ENCODE data around the gene FGF18. TPM values are rescaled to one million over a fixed set of nuclear protein-coding genes. Genes with fewer than 3 reads are reported as not detected.

The FGF18 gene
- total and polyA plus RNA-seq, 2 experiments from 2014 or later, result 0.56 to 0.86 TPM

GRCh38 chr5:171457208-171457981, 37.9 kb downstream of the FGF18 start:
- no peaks in the 10 kb centered on the region for H3K79me2 ChIP-seq (replicated peaks; ENCODE audit: insufficient read depth)
- Mint-ChIP-seq H3K36me3 (ENCODE audit: low read depth) (no peaks in the 10 kb centered on the region), H3K27ac (no peak overlapping the region), H3K4me1 (peaks cover 18% of the 10 kb centered on the region), H3K9me3 (no peaks in the 10 kb centered on the region), H3K4me3 (no peak overlapping the region), H3K27me3 (ENCODE audit: insufficient read depth, low read depth, poor library complexity) (peaks cover 13% of the 10 kb centered on the region)
- no peak for TF ChIP-seq STAT1 (IDR thresholded peaks at IDR 0.05; ENCODE audit: unreplicated experiment)
- no peak for TF ChIP-seq ZNF331 (CRISPR knock-in tag; IDR thresholded peaks at IDR 0.05; ENCODE audit: low read depth)
- no peak for TF ChIP-seq EZH2 (IDR thresholded peaks at IDR 0.05; ENCODE audit: low read depth, unreplicated experiment)
- no peak for TF ChIP-seq ZNF114 (CRISPR knock-in tag; IDR thresholded peaks at IDR 0.05)
- TF ChIP-seq CREB1 (CRISPR knock-in tag; IDR thresholded peaks at IDR 0.05; ENCODE audit: low read depth), result no peak
- TF ChIP-seq ETS1 (IDR thresholded peaks at IDR 0.05), result no peak
- H2AFZ ChIP-seq, result no peak overlapping the region
- no peaks in the 10 kb centered on the region for H3K27me3 ChIP-seq (ENCODE audit: insufficient read depth)
- no peaks in the 10 kb centered on the region for H3F3A ChIP-seq (replicated peaks; ENCODE audit: low read depth)
- DNase-seq (ENCODE audit: low spot score) (no peak), ATAC-seq (no peak)
- no peaks in the 10 kb centered on the region for H3K36me3 ChIP-seq (ENCODE audit: insufficient read depth)
- H3K4me3 ChIP-seq, result no peak overlapping the region
- H3K4me2 ChIP-seq, result no peak overlapping the region
- peaks cover 6% of the 10 kb centered on the region for H3K4me1 ChIP-seq (ENCODE audit: insufficient read depth)
- no peak overlapping the region for H3K27ac ChIP-seq (ENCODE audit: low read depth)
- no peaks in the 10 kb centered on the region for H4K20me1 ChIP-seq (replicated peaks; ENCODE audit: insufficient read depth)
- no peaks in the 10 kb centered on the region for H3K9me2 ChIP-seq (ENCODE audit: insufficient read depth)

DNA sequence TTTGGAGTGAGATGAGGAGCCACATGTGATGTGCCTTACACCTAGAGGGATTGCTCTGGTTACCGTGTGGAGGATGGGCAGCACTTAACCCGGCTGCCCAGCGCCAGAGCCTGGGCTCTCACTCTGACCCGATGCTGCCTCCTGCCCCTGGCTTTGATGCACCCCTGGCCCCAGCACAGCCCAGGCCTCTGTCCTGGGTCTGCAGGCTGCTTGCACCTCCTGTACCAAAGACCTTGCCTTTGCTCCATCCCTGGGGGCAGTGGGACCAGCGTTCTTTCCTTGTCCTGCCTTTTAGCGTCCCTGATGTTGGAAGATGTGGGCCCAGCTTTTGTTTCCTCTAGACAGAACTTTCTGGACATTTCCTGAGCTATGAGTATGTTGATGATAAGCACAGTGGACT, 40.4 kb downstream of the FGF18 start:
- H3K9me3 Mint-ChIP-seq, result no peaks in the 10 kb centered on the region
- no peaks in the 10 kb centered on the region for H3K9me2 ChIP-seq (ENCODE audit: insufficient read depth)
- H3K4me1 Mint-ChIP-seq, result peaks cover 16% of the 10 kb centered on the region
- no peak overlapping the region for H2AFZ ChIP-seq
- no peaks in the 10 kb centered on the region for H3K36me3 ChIP-seq (ENCODE audit: insufficient read depth)
- H3K4me2 ChIP-seq, result no peak overlapping the region
- no peaks in the 10 kb centered on the region; the same call in 1 of the 2 replicates for H3K4me1 ChIP-seq (ENCODE audit: insufficient read depth)
- H3K27ac Mint-ChIP-seq, result no peak overlapping the region
- no peak overlapping the region for H3K4me3 ChIP-seq
- H3F3A ChIP-seq (replicated peaks; ENCODE audit: low read depth), result no peaks in the 10 kb centered on the region
- no peaks in the 10 kb centered on the region for H3K27me3 ChIP-seq (ENCODE audit: insufficient read depth)
- H4K20me1 ChIP-seq (replicated peaks; ENCODE audit: insufficient read depth), result no peaks in the 10 kb centered on the region
- no peaks in the 10 kb centered on the region for H3K36me3 Mint-ChIP-seq (ENCODE audit: low read depth)
- H3K27me3 Mint-ChIP-seq (ENCODE audit: insufficient read depth, low read depth, poor library complexity), result peaks cover 10% of the 10 kb centered on the region
- H3K4me3 Mint-ChIP-seq, result no peak overlapping the region
- no peak overlapping the region for H3K27ac ChIP-seq (ENCODE audit: low read depth)
- no peak for ATAC-seq
- H3K79me2 ChIP-seq (replicated peaks; ENCODE audit: insufficient read depth), result no peaks in the 10 kb centered on the region
- no peak for DNase-seq (ENCODE audit: low spot score)
- TF ChIP-seq STAT1 (IDR thresholded peaks at IDR 0.05; ENCODE audit: unreplicated experiment), result no peak
- TF ChIP-seq CTCF (conservative IDR thresholded peaks at IDR 0.05; ENCODE audit: low read depth in 2 of 2), result no peak
- TF ChIP-seq ZNF114 (CRISPR knock-in tag; IDR thresholded peaks at IDR 0.05), result no peak
- TF ChIP-seq ETS1 (IDR thresholded peaks at IDR 0.05), result no peak
- TF ChIP-seq REST (IDR thresholded peaks at IDR 0.05; ENCODE audit: unreplicated experiment), result no peak
- TF ChIP-seq EZH2 (IDR thresholded peaks at IDR 0.05; ENCODE audit: low read depth, unreplicated experiment), result no peak
- TF ChIP-seq EZH2phosphoT487 (IDR thresholded peaks at IDR 0.05; ENCODE audit: unreplicated experiment), result no peak
